Keratinocyte (primary cell): Measurements from ENCODE around the gene RNF169. TPM values are rescaled to one million over a fixed set of nuclear protein-coding genes. Genes with fewer than 3 reads are reported as not detected.

ENCODE experiments used
- DNase-seq: peaks from one replicate; pipeline ENCODE4 v3.0.0-alpha.2; 2011; ENCODE audit warnings: low read depth, missing footprints, low spot score
- FAIRE-seq: peaks from 2 replicates; lab custom pipeline; 2011; peaks lifted over from hg19 to GRCh38; lab: Jason Lieb, UNC
- H2AFZ ChIP-seq: 2 replicates; pipeline ENCODE4 v1.6.0; 2012; ENCODE audit warnings: low read length, control low read depth, inconsistent platforms; ENCODE audit not compliant: control insufficient read depth
- H3K27ac ChIP-seq: 2 replicates; pipeline ENCODE4 v1.5.1; 2011; ENCODE audit warnings: low read length; ENCODE audit not compliant: control insufficient read depth, insufficient read depth
- H3K27me3 ChIP-seq: 3 replicates; pipeline ENCODE4 v1.6.0; 2011; ENCODE audit warnings: low read length; ENCODE audit not compliant: control insufficient read depth, insufficient read depth; ENCODE audit errors: extremely low read depth
- H3K36me3 ChIP-seq, 2 experiments: 2 replicates in 1 of 2; 3 replicates in 1 of 2; pipeline ENCODE4 v1.5.1; 2011; ENCODE audit warnings: low read length in 2 of 2, mild to moderate bottlenecking in 1 of 2; ENCODE audit not compliant: control insufficient read depth in 2 of 2, insufficient read depth in 2 of 2; ENCODE audit errors: extremely low read depth in 1 of 2
- H3K4me1 ChIP-seq: 3 replicates; pipeline ENCODE4 v1.5.1; 2011; ENCODE audit warnings: low read length; ENCODE audit not compliant: control insufficient read depth, insufficient read depth; ENCODE audit errors: extremely low read depth
- H3K4me2 ChIP-seq: 3 replicates; pipeline ENCODE4 v1.6.0; 2011; ENCODE audit warnings: low read depth, low read length; ENCODE audit not compliant: control insufficient read depth, insufficient read depth; ENCODE audit errors: extremely low read depth
- H3K4me3 ChIP-seq, 3 experiments: fragments of 200-600 bp in 1 of 3; sonication (generic) in 1 of 3; 2 replicates in 2 of 3; 3 replicates in 1 of 3; pipeline ENCODE4 v1.5.1; 2011 to 2016; ENCODE audit warnings: low read length in 3 of 3, mild to moderate bottlenecking in 3 of 3, control low read depth in 2 of 3, inconsistent platforms in 1 of 3, low read depth in 1 of 3, mixed read lengths in 1 of 3, mixed run types in 1 of 3, moderate library complexity in 1 of 3; ENCODE audit not compliant: control insufficient read depth in 2 of 3, insufficient read depth in 2 of 3; ENCODE audit errors: extremely low read depth in 1 of 3
- H3K79me2 ChIP-seq: 2 replicates; pipeline ENCODE4 v1.6.0; 2012; ENCODE audit warnings: low read length; ENCODE audit not compliant: control insufficient read depth, insufficient read depth
- H3K9ac ChIP-seq: 3 replicates; pipeline ENCODE4 v1.6.0; 2011; ENCODE audit warnings: low read length; ENCODE audit not compliant: control insufficient read depth, insufficient read depth; ENCODE audit errors: extremely low read depth
- H3K9me1 ChIP-seq: 3 replicates; pipeline ENCODE4 v1.6.0; 2011; ENCODE audit warnings: low read length; ENCODE audit not compliant: control insufficient read depth, insufficient read depth; ENCODE audit errors: extremely low read depth
- H3K9me3 ChIP-seq: 2 replicates; pipeline ENCODE4 v1.5.1; 2012; ENCODE audit warnings: low read depth, low read length; ENCODE audit not compliant: control insufficient read depth
- H4K20me1 ChIP-seq: 3 replicates; pipeline ENCODE4 v1.6.0; 2011; ENCODE audit warnings: low read length; ENCODE audit not compliant: control insufficient read depth, insufficient read depth; ENCODE audit errors: extremely low read depth
- CTCF ChIP-seq, 3 experiments: IDR thresholded peaks in 1 of 3; conservative IDR thresholded peaks in 1 of 3; optimal IDR thresholded peaks in 1 of 3; 2 replicates in 2 of 3; 3 replicates in 1 of 3; pipeline versions ENCODE3 to v1.5.1; 2011; ENCODE audit warnings: low read length in 3 of 3, mild to moderate bottlenecking in 3 of 3, moderate library complexity in 2 of 3, control low read depth in 1 of 3, inconsistent platforms in 1 of 3; ENCODE audit not compliant: insufficient read depth in 2 of 3; ENCODE audit errors: extremely low read depth in 1 of 3
- EZH2 ChIP-seq: IDR thresholded peaks from one replicate; pipeline ENCODE4 v1.6.1; 2012; ENCODE audit warnings: inconsistent platforms, mild to moderate bottlenecking, low read length, moderate library complexity
- dilution Hi-C: fragments of 300-500 bp; cut with MboI; formaldehyde crosslinking; loops from one replicate; pipeline ENCODE4 v1.7.0; 2020; ENCODE audit warnings: low sequenced_read_pairs; ENCODE audit not compliant: extremely low pct_ligation_motif_present
- polyA plus RNA-seq, 5 experiments: library from polyadenylated mRNA; depleted of rRNA in 3 of 5; stranded (reverse) in 3 of 5; stranded (forward) in 1 of 5; unstranded in 1 of 5; fragments of >200 nt; gene quantifications; 1 replicate in 1 of 5; 2 replicates in 3 of 5; 3 replicates in 1 of 5; pipeline versions ENCODE4 v1.2.1 to v1.2.3, GENCODE V29; 2011 to 2012; ENCODE audit warnings: missing spikeins in 2 of 5, low read depth in 1 of 5, low replicate concordance in 1 of 5

Gene RNF169
- polyA plus RNA-seq, 1 donor (not counting 4 experiments of a cell fraction or from before 2014, with no cell fraction given), result 8.9 TPM

GRCh38 chr11:74717221-74717969 lies 31.3 kb upstream of the RNF169 start:
- dilution Hi-C loops, result no loop called here

GRCh38 chr11:74719011-74719410 lies 29.6 kb upstream of the RNF169 start:
- no peaks in the 10 kb centered on the region for H3K4me1 ChIP-seq
- no peaks in the 10 kb centered on the region for H3K9me1 ChIP-seq
- no peak overlapping the region for H3K4me3 ChIP-seq
- no peak overlapping the region for H2AFZ ChIP-seq
- DNase-seq (no peak), FAIRE-seq (no peak)
- H3K79me2 ChIP-seq, result no peaks in the 10 kb centered on the region
- dilution Hi-C loops, result no loop called here
- no peaks in the 10 kb centered on the region for H3K9me3 ChIP-seq
- H4K20me1 ChIP-seq, result no peaks in the 10 kb centered on the region
- no peaks in the 10 kb centered on the region for H3K36me3 ChIP-seq
- H3K27me3 ChIP-seq, result peaks cover 8% of the 10 kb centered on the region
- H3K9ac ChIP-seq, result no peak overlapping the region
- no peak overlapping the region for H3K4me2 ChIP-seq
- no peak overlapping the region for H3K27ac ChIP-seq
- TF ChIP-seq CTCF (optimal IDR thresholded peaks at IDR 0.05 in 1 of 3, IDR thresholded peaks at IDR 0.05 in 1 of 3, conservative IDR thresholded peaks at IDR 0.05 in 1 of 3; ENCODE audit: extremely low read depth in 1 of 3, insufficient read depth in 2 of 3, low read length in 3 of 3) (no peak), EZH2 (no peak)

More at GRCh38 chr11:74717221-74717969, 31.3 kb upstream of the RNF169 start:
- no peak overlapping the region for H3K4me2 ChIP-seq
- H3K27me3 ChIP-seq, result peaks cover 13% of the 10 kb centered on the region
- no peak overlapping the region for H3K9ac ChIP-seq
- H3K9me3 ChIP-seq, result no peaks in the 10 kb centered on the region
- H3K9me1 ChIP-seq, result no peaks in the 10 kb centered on the region
- H4K20me1 ChIP-seq, result no peaks in the 10 kb centered on the region
- no peaks in the 10 kb centered on the region for H3K4me1 ChIP-seq
- H2AFZ ChIP-seq, result no peak overlapping the region
- no peak for TF ChIP-seq CTCF (optimal IDR thresholded peaks at IDR 0.05 in 1 of 3, IDR thresholded peaks at IDR 0.05 in 1 of 3, conservative IDR thresholded peaks at IDR 0.05 in 1 of 3; ENCODE audit: extremely low read depth in 1 of 3, insufficient read depth in 2 of 3, low read length in 3 of 3)
- no peak for TF ChIP-seq EZH2
- FAIRE-seq, result no peak
- H3K79me2 ChIP-seq, result no peaks in the 10 kb centered on the region
- no peak for DNase-seq
- no peak overlapping the region for H3K27ac ChIP-seq
- H3K36me3 ChIP-seq, result no peaks in the 10 kb centered on the region
- no peak overlapping the region for H3K4me3 ChIP-seq
